SK-N-SH treated with all-trans-retinoic acid at 6 μM for 48 hours (cell line): ENCODE measurements around the gene PRKAR1B.

Experiments used
- ATAC-seq: fragments of 200-7000 bp; cut with Tn5 transposase; 3 replicates; pipeline ENCODE4 v1.9.1; 2020; ENCODE audit warnings: mild to moderate bottlenecking, moderate library complexity
- ARNTL ChIP-seq: fragments of 450-650 bp; formaldehyde crosslinking; IDR thresholded peaks from 2 replicates; pipeline ENCODE4 v1.5.0; 2020; ENCODE audit warnings: low read depth, mild to moderate bottlenecking, moderate library complexity, borderline replicate concordance
- BACH2 ChIP-seq: fragments of 250-450 bp; sonication (Bioruptor Pico); IDR thresholded peaks from 2 replicates; pipeline ENCODE4 v1.9.0; 2021; ENCODE audit warnings: mild to moderate bottlenecking, borderline replicate concordance
- CREB5 ChIP-seq: fragments of 250-450 bp; sonication (Bioruptor Pico); IDR thresholded peaks from 2 replicates; pipeline ENCODE4 v1.5.1; 2020; ENCODE audit warnings: low read depth, mild to moderate bottlenecking, moderate library complexity
- CSDC2 ChIP-seq: fragments of 250-450 bp; sonication (Bioruptor Pico); IDR thresholded peaks from 2 replicates; pipeline ENCODE4 v1.5.0; 2020; ENCODE audit warnings: mild to moderate bottlenecking, moderate library complexity
- CSRNP3 ChIP-seq: fragments of 250-450 bp; sonication (Bioruptor Pico); IDR thresholded peaks from 2 replicates; pipeline ENCODE4 v1.5.1; 2021; ENCODE audit warnings: mild to moderate bottlenecking, moderate library complexity
- ESRRG ChIP-seq: fragments of 250-450 bp; sonication (Bioruptor Pico); IDR thresholded peaks from 2 replicates; pipeline ENCODE4 v1.6.1; 2021; ENCODE audit warnings: mild to moderate bottlenecking
- GLIS3 ChIP-seq: fragments of 250-450 bp; sonication (Bioruptor Pico); IDR thresholded peaks from 2 replicates; pipeline ENCODE4 v1.5.0; 2020; ENCODE audit warnings: mild to moderate bottlenecking, moderate library complexity
- ISL1 ChIP-seq: fragments of 250-450 bp; sonication (Bioruptor Pico); IDR thresholded peaks from 2 replicates; pipeline ENCODE4 v2.1.2; 2022; ENCODE audit warnings: mild to moderate bottlenecking, moderate library complexity
- OSR1 ChIP-seq: fragments of 250-450 bp; sonication (Bioruptor Pico); IDR thresholded peaks from 2 replicates; pipeline ENCODE4 v1.8.0; 2022; ENCODE audit warnings: moderate library complexity, mild to moderate bottlenecking, inconsistent platforms
- PATZ1 ChIP-seq: fragments of 250-450 bp; sonication (Bioruptor Pico); IDR thresholded peaks from 2 replicates; pipeline ENCODE4 v1.8.0; 2020; ENCODE audit warnings: mild to moderate bottlenecking, moderate library complexity, borderline replicate concordance
- POU6F1 ChIP-seq: fragments of 250-450 bp; sonication (Bioruptor Pico); IDR thresholded peaks from 2 replicates; pipeline ENCODE4 v1.8.0; 2021; ENCODE audit warnings: low read depth, mild to moderate bottlenecking, moderate library complexity, borderline replicate concordance
- PPARA ChIP-seq: fragments of 250-450 bp; sonication (Bioruptor Pico); IDR thresholded peaks from 2 replicates; pipeline ENCODE4 v1.5.0; 2020; ENCODE audit warnings: mild to moderate bottlenecking, borderline replicate concordance
- RARB ChIP-seq: fragments of 250-450 bp; sonication (Bioruptor Pico); IDR thresholded peaks from 2 replicates; pipeline ENCODE4 v1.8.0; 2021; ENCODE audit warnings: mild to moderate bottlenecking, moderate library complexity
- SNAI2 ChIP-seq: fragments of 250-450 bp; sonication (Bioruptor Pico); IDR thresholded peaks from 2 replicates; pipeline ENCODE4 v1.5.0; 2020; ENCODE audit warnings: mild to moderate bottlenecking, moderate library complexity
- TCF4 ChIP-seq: fragments of 250-450 bp; sonication (Bioruptor Pico); IDR thresholded peaks from 2 replicates; pipeline ENCODE4 v1.8.0; 2021; ENCODE audit warnings: mild to moderate bottlenecking, moderate library complexity, borderline replicate concordance
- TOX ChIP-seq: fragments of 250-450 bp; sonication (Bioruptor Pico); IDR thresholded peaks from 2 replicates; pipeline ENCODE4 v1.8.0; 2021; ENCODE audit warnings: mild to moderate bottlenecking, moderate library complexity, borderline replicate concordance
- ZC3H10 ChIP-seq: fragments of 250-450 bp; sonication (Bioruptor Pico); IDR thresholded peaks from 2 replicates; pipeline ENCODE4 v1.5.1; 2021; ENCODE audit warnings: mild to moderate bottlenecking, moderate library complexity
- ZFP3 ChIP-seq: fragments of 250-450 bp; sonication (Bioruptor Pico); IDR thresholded peaks from 2 replicates; pipeline ENCODE4 v1.5.0; 2020; ENCODE audit warnings: mild to moderate bottlenecking, moderate library complexity
- ZFP30 ChIP-seq: fragments of 450-650 bp; formaldehyde crosslinking; IDR thresholded peaks from 2 replicates; pipeline ENCODE4 v1.5.0; 2022; ENCODE audit warnings: mild to moderate bottlenecking, moderate library complexity
- ZNF565 ChIP-seq: fragments of 450-650 bp; formaldehyde crosslinking; conservative IDR thresholded peaks from 2 replicates; pipeline ENCODE4 v1.5.0; 2020; ENCODE audit warnings: low read depth, mild to moderate bottlenecking, moderate library complexity
- ZNF70 ChIP-seq: fragments of 450-650 bp; formaldehyde crosslinking; IDR thresholded peaks from 2 replicates; pipeline ENCODE4 v1.5.0; 2020; ENCODE audit warnings: mild to moderate bottlenecking, moderate library complexity

Gene PRKAR1B

GRCh38 chr7:600149-601035 lies 126.7 kb downstream of the PRKAR1B start:
- TF ChIP-seq ZNF70 (CRISPR knock-in tag) (no peak), ZFP30 (CRISPR knock-in tag) (no peak), CSRNP3 (CRISPR knock-in tag) (no peak), CREB5 (CRISPR knock-in tag) (no peak), SNAI2 (CRISPR knock-in tag) (no peak), ESRRG (CRISPR knock-in tag) (no peak), TOX (CRISPR knock-in tag) (no peak), ISL1 (CRISPR knock-in tag) (no peak), GLIS3 (no peak), PATZ1 (CRISPR knock-in tag) (no peak), BACH2 (CRISPR knock-in tag) (no peak), CSDC2 (CRISPR knock-in tag) (no peak), POU6F1 (CRISPR knock-in tag) (no peak), ZNF565 (CRISPR knock-in tag) (no peak), ZFP3 (CRISPR knock-in tag) (no peak), ARNTL (CRISPR knock-in tag) (no peak), TCF4 (CRISPR knock-in tag) (no peak), ZC3H10 (CRISPR knock-in tag) (no peak), OSR1 (CRISPR knock-in tag) (no peak), PPARA (CRISPR knock-in tag) (no peak)
- ATAC-seq, result no peak

- no peak for ATAC-seq
- TF ChIP-seq RARB (no peak), ZNF565 (CRISPR knock-in tag) (no peak)
- TF ChIP-seq, all 23 proteins: peak for 0
Observed at GRCh38 chr7:598899-599298, 128.2 kb downstream of the PRKAR1B start.

GRCh38 chr7:597348-598178 lies 129.5 kb downstream of the PRKAR1B start:
- no peak for TF ChIP-seq OSR1 (CRISPR knock-in tag)
- TF ChIP-seq ZC3H10 (CRISPR knock-in tag), result no peak
- TF ChIP-seq TCF4 (CRISPR knock-in tag), result no peak
- TF ChIP-seq CSRNP3 (CRISPR knock-in tag), result no peak
- no peak for TF ChIP-seq ISL1 (CRISPR knock-in tag)
- no peak for TF ChIP-seq SNAI2 (CRISPR knock-in tag)
- TF ChIP-seq BACH2 (CRISPR knock-in tag), result no peak
- TF ChIP-seq RARB, result no peak
- TF ChIP-seq ARNTL (CRISPR knock-in tag), result no peak
- no peak for TF ChIP-seq CSDC2 (CRISPR knock-in tag)
- TF ChIP-seq CREB5 (CRISPR knock-in tag), result no peak
- TF ChIP-seq PPARA (CRISPR knock-in tag), result no peak
- ATAC-seq, result no peak
